C4-2B (cell line): ENCODE data around the gene EDAR.

Source experiments
- H3K27ac ChIP-seq: fragments of 450-650 bp; 2 replicates; pipeline ENCODE4 v1.5.1; 2017
- ZFX ChIP-seq: fragments of 450-650 bp; IDR thresholded peaks from 2 replicates; pipeline ENCODE4 v1.6.1; 2017
- TF ChIP-seq, protein P1 (sequence below): fragments of 450-650 bp; conservative IDR thresholded peaks from 2 replicates; pipeline ENCODE4 v1.5.1; 2017; ENCODE audit warnings: mild to moderate bottlenecking

EDAR gene

GRCh38 chr2:108911401-108911800 is 77.6 kb downstream of the EDAR start:
- H3K27ac ChIP-seq = no peak overlapping the region
- no peak for TF ChIP-seq ZFX
- TF ChIP-seq, protein P1, sequence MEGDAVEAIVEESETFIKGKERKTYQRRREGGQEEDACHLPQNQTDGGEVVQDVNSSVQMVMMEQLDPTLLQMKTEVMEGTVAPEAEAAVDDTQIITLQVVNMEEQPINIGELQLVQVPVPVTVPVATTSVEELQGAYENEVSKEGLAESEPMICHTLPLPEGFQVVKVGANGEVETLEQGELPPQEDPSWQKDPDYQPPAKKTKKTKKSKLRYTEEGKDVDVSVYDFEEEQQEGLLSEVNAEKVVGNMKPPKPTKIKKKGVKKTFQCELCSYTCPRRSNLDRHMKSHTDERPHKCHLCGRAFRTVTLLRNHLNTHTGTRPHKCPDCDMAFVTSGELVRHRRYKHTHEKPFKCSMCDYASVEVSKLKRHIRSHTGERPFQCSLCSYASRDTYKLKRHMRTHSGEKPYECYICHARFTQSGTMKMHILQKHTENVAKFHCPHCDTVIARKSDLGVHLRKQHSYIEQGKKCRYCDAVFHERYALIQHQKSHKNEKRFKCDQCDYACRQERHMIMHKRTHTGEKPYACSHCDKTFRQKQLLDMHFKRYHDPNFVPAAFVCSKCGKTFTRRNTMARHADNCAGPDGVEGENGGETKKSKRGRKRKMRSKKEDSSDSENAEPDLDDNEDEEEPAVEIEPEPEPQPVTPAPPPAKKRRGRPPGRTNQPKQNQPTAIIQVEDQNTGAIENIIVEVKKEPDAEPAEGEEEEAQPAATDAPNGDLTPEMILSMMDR = no peak

DNA sequence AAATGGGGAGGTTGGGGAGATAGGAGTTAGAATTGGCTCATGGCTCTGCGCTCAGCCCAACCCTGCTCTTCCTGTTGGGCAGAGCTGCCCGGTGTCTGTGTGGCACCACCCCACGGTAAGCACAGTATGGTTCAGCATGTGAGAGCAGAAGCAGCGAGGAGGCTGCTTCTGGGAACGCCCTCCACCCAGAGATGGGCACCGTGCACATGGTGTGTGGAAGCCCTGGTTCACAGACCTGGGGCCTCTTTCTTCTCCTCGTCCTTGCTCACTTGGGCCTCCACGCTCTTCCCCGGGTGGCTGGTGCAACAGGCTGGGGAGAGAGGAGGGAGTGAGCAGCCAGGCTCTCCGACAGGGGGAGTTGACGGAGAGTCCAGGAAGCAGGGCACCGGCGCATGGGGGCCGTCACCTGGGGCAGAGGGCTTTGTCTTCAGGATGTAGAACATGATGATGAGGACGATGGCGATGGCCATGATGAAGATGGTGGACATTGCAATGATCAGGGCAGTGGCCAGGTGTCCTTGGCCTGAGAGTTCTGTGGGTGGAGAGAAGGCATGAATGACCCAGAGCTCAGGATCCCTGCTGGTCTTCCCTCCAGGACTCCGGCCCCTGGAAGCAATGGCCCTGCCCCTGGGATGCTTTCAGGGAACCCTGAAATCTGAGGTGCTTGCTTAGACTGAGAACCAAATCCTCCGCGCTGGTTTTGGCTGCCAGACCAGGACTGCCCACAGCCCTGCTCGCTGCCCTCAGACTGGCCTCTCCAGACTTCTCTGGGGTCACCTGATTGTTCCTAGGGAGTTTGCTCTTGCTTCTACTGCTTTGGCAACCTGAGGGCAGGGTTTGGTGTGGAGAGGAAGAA is 78.3 kb downstream of the EDAR start:
- no peak overlapping the region for H3K27ac ChIP-seq
- TF ChIP-seq ZFX = no peak
- TF ChIP-seq, protein P1 = no peak

GRCh38 chr2:108910011-108910431 is 79.0 kb downstream of the EDAR start:
- no peak for TF ChIP-seq ZFX
- TF ChIP-seq, protein P1 = no peak

DNA sequence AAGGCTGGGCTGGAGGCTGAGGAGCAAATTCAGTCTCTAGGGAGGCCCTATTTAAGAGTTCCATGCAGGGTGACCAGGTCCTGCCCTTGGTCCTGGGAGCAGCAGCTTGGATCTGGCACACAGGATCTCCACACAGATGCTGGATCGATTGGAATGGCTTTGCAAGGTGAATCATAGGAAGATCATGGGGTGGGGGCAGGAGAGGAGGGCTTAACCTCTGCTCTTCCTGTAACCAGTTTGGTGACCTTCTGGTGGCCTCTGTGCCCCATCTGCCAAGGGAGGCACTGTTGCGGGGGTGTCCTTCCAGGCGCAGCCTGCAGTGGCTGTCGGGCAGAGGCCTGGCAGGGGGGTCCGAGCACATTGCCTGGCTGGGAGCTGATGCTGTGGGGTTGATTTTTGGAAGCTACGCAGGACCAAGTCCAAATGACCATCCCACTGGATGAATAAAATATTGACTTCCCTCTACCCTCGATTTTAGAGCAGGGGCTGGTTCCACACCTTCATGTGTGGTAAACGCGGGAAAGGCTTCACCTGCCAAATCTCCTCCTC is 79.7 kb downstream of the EDAR start:
- TF ChIP-seq ZFX = no peak
- TF ChIP-seq, protein P1 = no peak
- H3K27ac ChIP-seq = no peak overlapping the region

More at GRCh38 chr2:108910011-108910431, 79.0 kb downstream of the EDAR start:
- no peak overlapping the region for H3K27ac ChIP-seq

- TF ChIP-seq ZFX = no peak
- TF ChIP-seq, protein P1 = no peak
- H3K27ac ChIP-seq = no peak overlapping the region
These were observed 80.3 kb downstream of the EDAR start for GRCh38 chr2:108908713-108909070.

- no peak for TF ChIP-seq ZFX
- TF ChIP-seq, protein P1 = no peak
- H3K27ac ChIP-seq = no peak overlapping the region
These were observed 81.0 kb downstream of the EDAR start for GRCh38 chr2:108907822-108908712.
